HUDEP-2 (cell line): ENCODE measurements around the gene NRP2.

Experiments used
- DNase-seq, 76 experiments: peaks; one replicate each; lab custom pipeline; 2025; ENCODE audit not compliant: unreplicated experiment in 76 of 76; lab: John Stamatoyannopoulos, UW

Gene NRP2

GRCh38 chr2:205659922-205660321 is 22.4 kb upstream of the NRP2 start:
- no peak for DNase-seq

- DNase-seq: no peak
Observed at GRCh38 chr2:205660521-205661124, 21.7 kb upstream of the NRP2 start.

GRCh38 chr2:205661281-205661680 is 21.0 kb upstream of the NRP2 start:
- no peak for DNase-seq

- DNase-seq: no peak
Observed at GRCh38 chr2:205662206-205662965, 19.9 kb upstream of the NRP2 start.

- no peak for DNase-seq
Observed at GRCh38 chr2:205665791-205666190, 16.5 kb upstream of the NRP2 start.

- DNase-seq: no peak
Observed at GRCh38 chr2:205670292-205670691, 12.0 kb upstream of the NRP2 start.

- DNase-seq: no peak
Observed at GRCh38 chr2:205673312-205673711, 9.0 kb upstream of the NRP2 start.

GRCh38 chr2:205675861-205676516 is 6.3 kb upstream of the NRP2 start:
- peak in 12 of 76 experiments; percentile 0 to 22 (median 7) for DNase-seq

- DNase-seq: no peak
Observed at GRCh38 chr2:205678541-205679142, 3.7 kb upstream of the NRP2 start.

- DNase-seq: no peak
Observed at GRCh38 chr2:205679410-205680009, 2.8 kb upstream of the NRP2 start.

GRCh38 chr2:205680067-205680466 is 2.2 kb upstream of the NRP2 start:
- peak in 29 of 76 experiments; percentile 2 to 55 (median 15) for DNase-seq

GRCh38 chr2:205680903-205681302 is 1.4 kb upstream of the NRP2 start:
- DNase-seq: no peak

- DNase-seq: no peak
Observed at GRCh38 chr2:205681401-205682238, 681 bp upstream of the NRP2 start.

GRCh38 chr2:205682971-205683501 is 735 bp downstream of the NRP2 start:
- DNase-seq: no peak

- peak in 1 of 76 experiments; percentile 2 for DNase-seq
Observed at GRCh38 chr2:205683502-205684367, 1.4 kb downstream of the NRP2 start.

- no peak for DNase-seq
Observed at GRCh38 chr2:205684871-205685313, 2.6 kb downstream of the NRP2 start.

GRCh38 chr2:205685314-205686055 is 3.2 kb downstream of the NRP2 start:
- no peak for DNase-seq
